Anterior cingulate cortex (tissue), 58 donors: Measurements from ENCODE around the gene ERN1.

Source experiments
- DNase-seq, 58 donors: peaks; one replicate each; lab custom pipeline; 2025; lab: John Stamatoyannopoulos, UW

ERN1 gene

GRCh38 chr17:64091571-64091970 is 38.4 kb downstream of the ERN1 start:
- DNase-seq: no peak

GRCh38 chr17:64091116-64091515 is 38.8 kb downstream of the ERN1 start:
- no peak for DNase-seq

- no peak for DNase-seq
These were observed 39.8 kb downstream of the ERN1 start for GRCh38 chr17:64090144-64090543.

GRCh38 chr17:64087252-64088005 is 42.5 kb downstream of the ERN1 start:
- no peak for DNase-seq

- DNase-seq: no peak
These were observed 44.3 kb downstream of the ERN1 start for GRCh38 chr17:64085650-64086005.

- DNase-seq: no peak
These were observed 44.8 kb downstream of the ERN1 start for GRCh38 chr17:64084940-64085649.

GRCh38 chr17:64084086-64084939 is 45.6 kb downstream of the ERN1 start:
- DNase-seq: no peak

GRCh38 chr17:64083563-64084085 is 46.3 kb downstream of the ERN1 start:
- DNase-seq: no peak

- DNase-seq: no peak
These were observed 46.9 kb downstream of the ERN1 start for GRCh38 chr17:64083093-64083492.

GRCh38 chr17:64081802-64082799 is 47.8 kb downstream of the ERN1 start:
- no peak for DNase-seq

- DNase-seq: no peak
These were observed 49.7 kb downstream of the ERN1 start for GRCh38 chr17:64080174-64080618.

- no peak for DNase-seq
These were observed 52.6 kb downstream of the ERN1 start for GRCh38 chr17:64077379-64077778.

- no peak for DNase-seq
These were observed 54.0 kb downstream of the ERN1 start for GRCh38 chr17:64075913-64076312.

GRCh38 chr17:64074704-64075426 is 55.1 kb downstream of the ERN1 start:
- no peak for DNase-seq

GRCh38 chr17:64073771-64074703 is 55.9 kb downstream of the ERN1 start:
- no peak for DNase-seq

- no peak for DNase-seq
These were observed 58.8 kb downstream of the ERN1 start for GRCh38 chr17:64071111-64071510.

GRCh38 chr17:64070213-64070612 is 59.7 kb downstream of the ERN1 start:
- no peak for DNase-seq

GRCh38 chr17:64069143-64069542 is 60.8 kb downstream of the ERN1 start:
- DNase-seq: no peak
